SK-N-MC (cell line): ENCODE measurements around the gene DFFB.
"Not testable (repeated sequence)": the region's sequence is repeated elsewhere in the genome, so short reads cannot be mapped to it uniquely, and the experiment has no call there.

Experiments
- DNase-seq: peaks from one replicate; pipeline ENCODE4 v3.0.0-alpha.2; 2011; ENCODE audit warnings: low read depth, low spot score
- H3K27ac ChIP-seq: fragments of 200-600 bp; sonication (generic); 2 replicates; pipeline ENCODE4 v1.5.1; 2016; ENCODE audit warnings: mixed run types
- H3K36me3 ChIP-seq: fragments of 200-600 bp; sonication (generic); 2 replicates; pipeline ENCODE4 v1.6.1; 2017; ENCODE audit warnings: antibody characterized with exemption, low read length, mixed read lengths; ENCODE audit not compliant: insufficient read depth
- H3K4me3 ChIP-seq: fragments of 200-600 bp; sonication (generic); 2 replicates; pipeline ENCODE4 v1.5.1; 2016
- H3K9ac ChIP-seq: fragments of 200-600 bp; sonication (generic); 2 replicates; pipeline ENCODE4 v1.8.0; 2017; ENCODE audit warnings: mixed run types, mixed read lengths; ENCODE audit not compliant: insufficient read length
- H3K9me3 ChIP-seq: fragments of 200-600 bp; sonication (generic); 2 replicates; pipeline ENCODE4 v1.6.1; 2017; ENCODE audit warnings: low read depth, mild to moderate bottlenecking, antibody characterized with exemption, low read length, moderate library complexity, mixed read lengths
- EZH2 ChIP-seq: fragments of 200-600 bp; sonication (generic); IDR thresholded peaks from one replicate; pipeline ENCODE4 v1.6.1; 2017; ENCODE audit warnings: antibody characterized with exemption
- FOXP2 ChIP-seq: optimal IDR thresholded peaks from 2 replicates; pipeline ENCODE3; 2011; ENCODE audit warnings: mild to moderate bottlenecking, moderate library complexity; ENCODE audit not compliant: insufficient read depth; ENCODE audit errors: extremely low read length, control extremely low read depth
- POLR2AphosphoS5 ChIP-seq: IDR thresholded peaks from 2 replicates; pipeline ENCODE4 v1.6.1; 2012; ENCODE audit warnings: mild to moderate bottlenecking, low read depth, low read length, borderline replicate concordance

Gene DFFB

GRCh38 chr1:3856923-3857790, at the start of gene DFFB, which contains the start of gene CEP104:
TSS of gene DFFB (plus strand) at chr1:3857476. CDS start at chr1:3857604, 128 bp downstream.
TSS of gene CEP104 (minus strand) at chr1:3857211. CDS start at chr1:3852407, 4,804 bp downstream.
- Histone ChIP-seq H3K9me3 (no peaks in the 10 kb centered on the region), H3K4me3 (peak within 1 kb of the TSS; percentile 99), H3K27ac (no peak within 1 kb of the TSS), H3K9ac (peak within 1 kb of the TSS; percentile 87), H3K36me3 (no peaks in the 10 kb centered on the region)
- peak; percentile 87 for TF ChIP-seq POLR2AphosphoS5
- no peak for TF ChIP-seq EZH2
- no peak for TF ChIP-seq FOXP2
- peak; percentile 32 for DNase-seq

- Histone ChIP-seq H3K27ac (no peak overlapping the region), H3K9me3 (no peaks in the 10 kb centered on the region), H3K4me3 (no peak overlapping the region), H3K36me3 (no peaks in the 10 kb centered on the region), H3K9ac (no peak overlapping the region)
- TF ChIP-seq POLR2AphosphoS5, result no peak
- no peak for DNase-seq
These were observed 49.5 kb upstream of the DFFB start for GRCh38 chr1:3807769-3808168.

GRCh38 chr1:3809680-3810079, 47.6 kb upstream of the DFFB start:
- Histone ChIP-seq H3K9ac (no peak overlapping the region), H3K4me3 (no peak overlapping the region), H3K36me3 (no peaks in the 10 kb centered on the region), H3K27ac (no peak overlapping the region), H3K9me3 (no peaks in the 10 kb centered on the region)
- TF ChIP-seq EZH2, result no peak
- TF ChIP-seq POLR2AphosphoS5, result no peak
- TF ChIP-seq FOXP2, result no peak
- no peak for DNase-seq

- H3K4me3 ChIP-seq, H3K36me3 ChIP-seq, H3K27ac ChIP-seq, DNase-seq, H3K9ac ChIP-seq, H3K9me3 ChIP-seq: not testable (repeated sequence)
These were observed 47.0 kb upstream of the DFFB start for GRCh38 chr1:3810149-3810761.

GRCh38 chr1:3811595-3811911, 45.7 kb upstream of the DFFB start:
- H3K4me3 ChIP-seq, result no peak overlapping the region
- DNase-seq, result no peak
- H3K27ac ChIP-seq, result no peak overlapping the region
- no peak overlapping the region for H3K9ac ChIP-seq
- H3K36me3 ChIP-seq, result no peaks in the 10 kb centered on the region
- no peaks in the 10 kb centered on the region for H3K9me3 ChIP-seq
- TF ChIP-seq POLR2AphosphoS5 (no peak), FOXP2 (no peak), EZH2 (no peak)

- no peaks in the 10 kb centered on the region for H3K36me3 ChIP-seq
- no peak overlapping the region for H3K4me3 ChIP-seq
- no peak overlapping the region for H3K9ac ChIP-seq
- no peak overlapping the region for H3K27ac ChIP-seq
- TF ChIP-seq FOXP2 (no peak), EZH2 (no peak), POLR2AphosphoS5 (no peak)
- no peak for DNase-seq
- H3K9me3 ChIP-seq, result no peaks in the 10 kb centered on the region
These were observed 43.2 kb upstream of the DFFB start for GRCh38 chr1:3814065-3814464.

GRCh38 chr1:3814771-3815561, 42.3 kb upstream of the DFFB start:
- TF ChIP-seq EZH2 (no peak), FOXP2 (no peak), POLR2AphosphoS5 (no peak)
- H3K27ac ChIP-seq, result no peak overlapping the region
- no peak overlapping the region for H3K4me3 ChIP-seq
- no peak overlapping the region for H3K9ac ChIP-seq
- DNase-seq, result no peak
- no peaks in the 10 kb centered on the region for H3K36me3 ChIP-seq
- H3K9me3 ChIP-seq, result no peaks in the 10 kb centered on the region

GRCh38 chr1:3816331-3817137, 40.7 kb upstream of the DFFB start:
- Histone ChIP-seq H3K9me3 (no peaks in the 10 kb centered on the region), H3K9ac (no peak overlapping the region), H3K4me3 (no peak overlapping the region), H3K27ac (no peak overlapping the region), H3K36me3 (no peaks in the 10 kb centered on the region)
- TF ChIP-seq POLR2AphosphoS5 (no peak), FOXP2 (no peak), EZH2 (no peak)
- no peak for DNase-seq
